SK-N-MC (cell line): ENCODE data around the gene FNDC3B.

ENCODE experiments used
- EZH2 ChIP-seq: fragments of 200-600 bp; sonication (generic); IDR thresholded peaks from one replicate; pipeline ENCODE4 v1.6.1; 2017; ENCODE audit warnings: antibody characterized with exemption
- FOXP2 ChIP-seq: optimal IDR thresholded peaks from 2 replicates; pipeline ENCODE3; 2011; ENCODE audit warnings: mild to moderate bottlenecking, moderate library complexity; ENCODE audit not compliant: insufficient read depth; ENCODE audit errors: extremely low read length, control extremely low read depth
- POLR2AphosphoS5 ChIP-seq: IDR thresholded peaks from 2 replicates; pipeline ENCODE4 v1.6.1; 2012; ENCODE audit warnings: mild to moderate bottlenecking, low read depth, low read length, borderline replicate concordance

- TF ChIP-seq POLR2AphosphoS5, result no peak
- no peak for TF ChIP-seq EZH2
- no peak for TF ChIP-seq FOXP2
Observed at GRCh38 chr3:172375206-172375850, 335.9 kb downstream of the FNDC3B start.
